HepG2 (cell line): ENCODE results near the gene HSDL1. TPM values are rescaled to one million over a fixed set of nuclear protein-coding genes. Genes with fewer than 3 reads are reported as not detected.

Source experiments
- ATF7-NPFF ChIP-seq: sonication (generic); formaldehyde crosslinking; IDR thresholded peaks from 2 replicates; pipeline ENCODE4 v1.8.1; 2023; ENCODE audit warnings: mild to moderate bottlenecking, low read depth, missing genetic modification reagents, moderate library complexity
- HOXA7 ChIP-seq: sonication (generic); formaldehyde crosslinking; IDR thresholded peaks from 2 replicates; pipeline ENCODE4 v1.8.1; 2022; ENCODE audit warnings: mild to moderate bottlenecking, missing genetic modification reagents, moderate library complexity
- IKZF1 ChIP-seq: fragments of 450-650 bp; IDR thresholded peaks from 2 replicates; pipeline ENCODE4 v1.7.1; 2016
- PHB2 ChIP-seq: fragments of 450-650 bp; IDR thresholded peaks from 2 replicates; pipeline ENCODE4 v1.6.1; 2018; ENCODE audit not compliant: partially characterized antibody
- SAFB2 ChIP-seq: sonication (generic); formaldehyde crosslinking; IDR thresholded peaks from 2 replicates; pipeline ENCODE4 v1.5.1; 2020; ENCODE audit warnings: missing genetic modification reagents, low read depth, mild to moderate bottlenecking, borderline replicate concordance
- ZBTB20 ChIP-seq: sonication (generic); formaldehyde crosslinking; IDR thresholded peaks from 2 replicates; pipeline ENCODE4 v1.8.1; 2023; ENCODE audit warnings: missing genetic modification reagents, low read depth, mild to moderate bottlenecking, borderline replicate concordance
- ZNF660 ChIP-seq: sonication (generic); formaldehyde crosslinking; IDR thresholded peaks from 2 replicates; pipeline ENCODE4 v1.5.1; 2020; ENCODE audit warnings: mild to moderate bottlenecking, low read depth, missing genetic modification reagents, borderline replicate concordance
- ZNF878 ChIP-seq: sonication (generic); formaldehyde crosslinking; IDR thresholded peaks from 2 replicates; pipeline ENCODE4 v1.8.1; 2023; ENCODE audit warnings: mild to moderate bottlenecking, missing genetic modification reagents, moderate library complexity
- polyA plus RNA-seq, 8 experiments: library from polyadenylated mRNA; depleted of rRNA in 3 of 8; stranded (reverse) in 7 of 8; unstranded in 1 of 8; fragments of >200 nt; fragmentation: Illumina TruSeq in 4 of 8; extraction: Trizol in 4 of 8; gene quantifications; 2 replicates each; pipeline versions ENCODE4 v1.2.1 to v1.2.3, GENCODE V29; 2011 to 2016; ENCODE audit warnings: low read depth in 4 of 8, missing spikeins in 1 of 8, mixed read lengths in 1 of 8; ENCODE audit not compliant: insufficient read depth in 1 of 8
- total RNA-seq, 5 experiments: library from RNA; depleted of rRNA; stranded (reverse); fragments of >200 nt; fragmentation: Illumina TruSeq; extraction: Trizol; gene quantifications; 2 replicates each; pipeline ENCODE4 v1.2.3, GENCODE V29; 2016; ENCODE audit warnings: low read depth in 1 of 5
- TF ChIP-seq, protein P1 (sequence below): sonication (generic); formaldehyde crosslinking; IDR thresholded peaks from 2 replicates; pipeline ENCODE4 v1.4.0; 2020; ENCODE audit warnings: missing genetic modification reagents, borderline replicate concordance
- TF ChIP-seq, protein P2 (sequence below): sonication (generic); IDR thresholded peaks from 2 replicates; pipeline ENCODE4 v1.6.1; 2016; ENCODE audit warnings: low read depth, borderline replicate concordance
- TF ChIP-seq, protein P3 (sequence below): sonication (generic); formaldehyde crosslinking; IDR thresholded peaks from 2 replicates; pipeline ENCODE4 v1.4.0; 2020; ENCODE audit warnings: mild to moderate bottlenecking, missing genetic modification reagents
- TF ChIP-seq, protein P4 (sequence below): sonication (generic); formaldehyde crosslinking; IDR thresholded peaks from 2 replicates; pipeline ENCODE4 v1.4.0; 2020; ENCODE audit warnings: missing genetic modification reagents
- TF ChIP-seq, protein P5 (sequence below): sonication (generic); formaldehyde crosslinking; IDR thresholded peaks from one replicate; pipeline ENCODE4 v1.5.1; 2020; ENCODE audit warnings: mild to moderate bottlenecking, missing genetic modification reagents; ENCODE audit errors: not compliant biosample characterization

HSDL1 gene
- total and polyA plus RNA-seq, 2 of the 13 experiments (the other 11 are each of a cell fraction or from before 2014, with no cell fraction given) = 49.2 to 49.7 TPM

DNA sequence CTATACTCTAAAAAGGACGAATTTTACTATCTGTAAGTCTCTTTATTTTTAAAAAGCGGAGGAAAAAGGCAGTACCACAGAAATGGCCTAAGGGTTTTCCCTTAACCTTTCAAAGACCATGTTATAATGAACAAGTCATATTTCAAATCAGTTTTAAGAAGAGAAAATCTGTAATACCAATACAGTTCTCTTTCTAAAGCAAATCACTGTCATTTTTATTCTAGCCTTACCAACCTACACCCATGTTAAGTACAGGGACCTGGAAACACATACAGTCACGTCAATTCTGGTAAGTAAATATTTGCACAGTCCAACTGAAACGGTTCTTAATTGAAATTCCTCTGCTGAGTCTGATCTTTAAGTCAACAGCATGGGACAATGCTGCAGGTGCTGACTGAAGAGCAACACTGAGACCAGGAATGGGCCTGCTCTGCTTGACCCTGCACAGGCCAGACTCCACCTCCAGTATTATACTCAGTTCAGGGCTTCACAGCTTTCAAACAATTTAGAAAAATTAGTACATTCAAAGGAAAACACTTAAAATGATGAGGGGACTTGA is 48.5 kb downstream of the HSDL1 start (continued):
- TF ChIP-seq, protein P1, sequence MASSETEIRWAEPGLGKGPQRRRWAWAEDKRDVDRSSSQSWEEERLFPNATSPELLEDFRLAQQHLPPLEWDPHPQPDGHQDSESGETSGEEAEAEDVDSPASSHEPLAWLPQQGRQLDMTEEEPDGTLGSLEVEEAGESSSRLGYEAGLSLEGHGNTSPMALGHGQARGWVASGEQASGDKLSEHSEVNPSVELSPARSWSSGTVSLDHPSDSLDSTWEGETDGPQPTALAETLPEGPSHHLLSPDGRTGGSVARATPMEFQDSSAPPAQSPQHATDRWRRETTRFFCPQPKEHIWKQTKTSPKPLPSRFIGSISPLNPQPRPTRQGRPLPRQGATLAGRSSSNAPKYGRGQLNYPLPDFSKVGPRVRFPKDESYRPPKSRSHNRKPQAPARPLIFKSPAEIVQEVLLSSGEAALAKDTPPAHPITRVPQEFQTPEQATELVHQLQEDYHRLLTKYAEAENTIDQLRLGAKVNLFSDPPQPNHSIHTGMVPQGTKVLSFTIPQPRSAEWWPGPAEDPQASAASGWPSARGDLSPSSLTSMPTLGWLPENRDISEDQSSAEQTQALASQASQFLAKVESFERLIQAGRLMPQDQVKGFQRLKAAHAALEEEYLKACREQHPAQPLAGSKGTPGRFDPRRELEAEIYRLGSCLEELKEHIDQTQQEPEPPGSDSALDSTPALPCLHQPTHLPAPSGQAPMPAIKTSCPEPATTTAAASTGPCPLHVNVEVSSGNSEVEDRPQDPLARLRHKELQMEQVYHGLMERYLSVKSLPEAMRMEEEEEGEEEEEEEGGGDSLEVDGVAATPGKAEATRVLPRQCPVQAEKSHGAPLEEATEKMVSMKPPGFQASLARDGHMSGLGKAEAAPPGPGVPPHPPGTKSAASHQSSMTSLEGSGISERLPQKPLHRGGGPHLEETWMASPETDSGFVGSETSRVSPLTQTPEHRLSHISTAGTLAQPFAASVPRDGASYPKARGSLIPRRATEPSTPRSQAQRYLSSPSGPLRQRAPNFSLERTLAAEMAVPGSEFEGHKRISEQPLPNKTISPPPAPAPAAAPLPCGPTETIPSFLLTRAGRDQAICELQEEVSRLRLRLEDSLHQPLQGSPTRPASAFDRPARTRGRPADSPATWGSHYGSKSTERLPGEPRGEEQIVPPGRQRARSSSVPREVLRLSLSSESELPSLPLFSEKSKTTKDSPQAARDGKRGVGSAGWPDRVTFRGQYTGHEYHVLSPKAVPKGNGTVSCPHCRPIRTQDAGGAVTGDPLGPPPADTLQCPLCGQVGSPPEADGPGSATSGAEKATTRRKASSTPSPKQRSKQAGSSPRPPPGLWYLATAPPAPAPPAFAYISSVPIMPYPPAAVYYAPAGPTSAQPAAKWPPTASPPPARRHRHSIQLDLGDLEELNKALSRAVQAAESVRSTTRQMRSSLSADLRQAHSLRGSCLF (CRISPR knock-in tag) = no peak
- TF ChIP-seq, protein P2, sequence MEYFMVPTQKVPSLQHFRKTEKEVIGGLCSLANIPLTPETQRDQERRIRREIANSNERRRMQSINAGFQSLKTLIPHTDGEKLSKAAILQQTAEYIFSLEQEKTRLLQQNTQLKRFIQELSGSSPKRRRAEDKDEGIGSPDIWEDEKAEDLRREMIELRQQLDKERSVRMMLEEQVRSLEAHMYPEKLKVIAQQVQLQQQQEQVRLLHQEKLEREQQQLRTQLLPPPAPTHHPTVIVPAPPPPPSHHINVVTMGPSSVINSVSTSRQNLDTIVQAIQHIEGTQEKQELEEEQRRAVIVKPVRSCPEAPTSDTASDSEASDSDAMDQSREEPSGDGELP = peak; percentile 57; the same call in 1 of the 2 replicates
- TF ChIP-seq, protein P3, sequence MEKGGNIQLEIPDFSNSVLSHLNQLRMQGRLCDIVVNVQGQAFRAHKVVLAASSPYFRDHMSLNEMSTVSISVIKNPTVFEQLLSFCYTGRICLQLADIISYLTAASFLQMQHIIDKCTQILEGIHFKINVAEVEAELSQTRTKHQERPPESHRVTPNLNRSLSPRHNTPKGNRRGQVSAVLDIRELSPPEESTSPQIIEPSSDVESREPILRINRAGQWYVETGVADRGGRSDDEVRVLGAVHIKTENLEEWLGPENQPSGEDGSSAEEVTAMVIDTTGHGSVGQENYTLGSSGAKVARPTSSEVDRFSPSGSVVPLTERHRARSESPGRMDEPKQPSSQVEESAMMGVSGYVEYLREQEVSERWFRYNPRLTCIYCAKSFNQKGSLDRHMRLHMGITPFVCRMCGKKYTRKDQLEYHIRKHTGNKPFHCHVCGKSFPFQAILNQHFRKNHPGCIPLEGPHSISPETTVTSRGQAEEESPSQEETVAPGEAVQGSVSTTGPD (CRISPR knock-in tag) = no peak
- no peak for TF ChIP-seq PHB2
- TF ChIP-seq IKZF1 = no peak
- TF ChIP-seq ZBTB20 = 0 out of 2 replicates have a peak, but pooled peaks have one; percentile 50
- no peak for TF ChIP-seq ATF7-NPFF
- TF ChIP-seq, protein P4, sequence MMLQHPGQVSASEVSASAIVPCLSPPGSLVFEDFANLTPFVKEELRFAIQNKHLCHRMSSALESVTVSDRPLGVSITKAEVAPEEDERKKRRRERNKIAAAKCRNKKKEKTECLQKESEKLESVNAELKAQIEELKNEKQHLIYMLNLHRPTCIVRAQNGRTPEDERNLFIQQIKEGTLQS (CRISPR knock-in tag) = no peak
- TF ChIP-seq ZNF878 = no peak
- TF ChIP-seq ZNF660 = no peak
- TF ChIP-seq HOXA7 (CRISPR knock-in tag) = no peak
- TF ChIP-seq SAFB2 (CRISPR knock-in tag) = no peak; the same call in 1 of the 2 replicates
- TF ChIP-seq, protein P5, sequence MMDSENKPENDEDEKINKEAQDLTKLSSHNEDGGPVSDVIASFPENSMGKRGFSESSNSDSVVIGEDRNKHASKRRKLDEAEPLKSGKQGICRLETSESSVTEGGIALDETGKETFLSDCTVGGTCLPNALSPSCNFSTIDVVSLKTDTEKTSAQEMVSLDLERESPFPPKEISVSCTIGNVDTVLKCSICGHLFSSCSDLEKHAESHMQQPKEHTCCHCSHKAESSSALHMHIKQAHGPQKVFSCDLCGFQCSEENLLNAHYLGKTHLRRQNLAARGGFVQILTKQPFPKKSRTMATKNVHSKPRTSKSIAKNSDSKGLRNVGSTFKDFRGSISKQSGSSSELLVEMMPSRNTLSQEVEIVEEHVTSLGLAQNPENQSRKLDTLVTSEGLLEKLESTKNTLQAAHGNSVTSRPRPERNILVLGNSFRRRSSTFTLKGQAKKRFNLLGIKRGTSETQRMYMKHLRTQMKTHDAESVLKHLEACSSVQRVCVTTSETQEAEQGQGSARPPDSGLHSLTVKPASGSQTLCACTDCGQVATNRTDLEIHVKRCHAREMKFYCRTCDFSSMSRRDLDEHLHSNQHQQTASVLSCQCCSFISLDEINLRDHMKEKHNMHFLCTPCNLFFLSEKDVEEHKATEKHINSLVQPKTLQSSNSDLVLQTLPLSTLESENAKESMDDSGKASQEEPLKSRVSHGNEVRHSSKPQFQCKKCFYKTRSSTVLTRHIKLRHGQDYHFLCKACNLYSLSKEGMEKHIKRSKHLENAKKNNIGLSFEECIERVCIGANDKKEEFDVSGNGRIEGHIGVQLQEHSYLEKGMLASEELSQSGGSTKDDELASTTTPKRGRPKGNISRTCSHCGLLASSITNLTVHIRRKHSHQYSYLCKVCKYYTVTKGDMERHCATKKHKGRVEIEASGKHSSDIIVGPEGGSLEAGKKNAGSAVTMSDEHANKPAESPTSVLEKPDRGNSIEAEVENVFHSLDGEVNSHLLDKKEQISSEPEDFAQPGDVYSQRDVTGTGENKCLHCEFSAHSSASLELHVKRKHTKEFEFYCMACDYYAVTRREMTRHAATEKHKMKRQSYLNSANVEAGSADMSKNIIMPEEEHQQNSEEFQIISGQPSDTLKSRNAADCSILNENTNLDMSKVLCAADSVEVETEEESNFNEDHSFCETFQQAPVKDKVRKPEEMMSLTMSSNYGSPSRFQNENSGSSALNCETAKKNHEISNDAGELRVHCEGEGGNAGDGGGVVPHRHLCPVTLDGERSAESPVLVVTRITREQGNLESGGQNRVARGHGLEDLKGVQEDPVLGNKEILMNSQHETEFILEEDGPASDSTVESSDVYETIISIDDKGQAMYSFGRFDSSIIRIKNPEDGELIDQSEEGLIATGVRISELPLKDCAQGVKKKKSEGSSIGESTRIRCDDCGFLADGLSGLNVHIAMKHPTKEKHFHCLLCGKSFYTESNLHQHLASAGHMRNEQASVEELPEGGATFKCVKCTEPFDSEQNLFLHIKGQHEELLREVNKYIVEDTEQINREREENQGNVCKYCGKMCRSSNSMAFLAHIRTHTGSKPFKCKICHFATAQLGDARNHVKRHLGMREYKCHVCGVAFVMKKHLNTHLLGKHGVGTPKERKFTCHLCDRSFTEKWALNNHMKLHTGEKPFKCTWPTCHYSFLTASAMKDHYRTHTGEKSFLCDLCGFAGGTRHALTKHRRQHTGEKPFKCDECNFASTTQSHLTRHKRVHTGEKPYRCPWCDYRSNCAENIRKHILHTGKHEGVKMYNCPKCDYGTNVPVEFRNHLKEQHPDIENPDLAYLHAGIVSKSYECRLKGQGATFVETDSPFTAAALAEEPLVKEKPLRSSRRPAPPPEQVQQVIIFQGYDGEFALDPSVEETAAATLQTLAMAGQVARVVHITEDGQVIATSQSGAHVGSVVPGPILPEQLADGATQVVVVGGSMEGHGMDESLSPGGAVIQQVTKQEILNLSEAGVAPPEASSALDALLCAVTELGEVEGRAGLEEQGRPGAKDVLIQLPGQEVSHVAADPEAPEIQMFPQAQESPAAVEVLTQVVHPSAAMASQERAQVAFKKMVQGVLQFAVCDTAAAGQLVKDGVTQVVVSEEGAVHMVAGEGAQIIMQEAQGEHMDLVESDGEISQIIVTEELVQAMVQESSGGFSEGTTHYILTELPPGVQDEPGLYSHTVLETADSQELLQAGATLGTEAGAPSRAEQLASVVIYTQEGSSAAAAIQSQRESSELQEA (CRISPR knock-in tag) = no peak
